Heart left ventricle (tissue), 13 donors: ENCODE data around the gene FUZ.

Experiments used
- CTCF ChIP-seq, 12 donors: fragments of 200-600 bp; sonication (generic) in 4 of 12; IDR thresholded peaks; one replicate each; pipeline versions ENCODE4 v1.5.0 to v1.8.0; 2018 to 2022; ENCODE audit warnings: antibody characterized with exemption in 12 of 12, mild to moderate bottlenecking in 5 of 12
- POLR2A ChIP-seq, 2 donors: fragments of 450-650 bp; IDR thresholded peaks; one replicate each; pipeline ENCODE4 v1.6.1; 2017; ENCODE audit warnings: antibody characterized with exemption in 2 of 2, mild to moderate bottlenecking in 2 of 2, moderate library complexity in 2 of 2
- donor health status: ischemic (EF 13 %, LVEDD 7.1; RV severe dilation, severe dysfunction).
- donor health status: DM: no; HTN: yes; CAD: no.
- donor health status: DM: no; HTN: no; CAD: no.
- donor health status: ischemic (EF 25% LVEDD 6.9; RV normal size, moderate dysfunction).
- donor health status: ischemic (EF 25% LVEDD 5.7; RV mildly dilated, moderate dysfunction).
- donor health status: ischemic (EF 35%, LVEDD 5.7; RV mildly dilated, moderate dysfunction).
- donor health status: nonischemic (EF 11% LVEDD 7.7; RV severe dilation, severe dysfunction).
- donor health status: DM: yes; HTN: yes; CAD: no.
- donor health status: PGD.
- donor health status: ischemic (EF 29% LVEDD 5.4; RV normal size, mild dysfunction).
- donor health status: nonischemic (EF 23%, LVEDD 6.1; RV moderate dilation, normal function).

- TF ChIP-seq CTCF (IDR thresholded peaks at IDR 0.05) (no peak), POLR2A (IDR thresholded peaks at IDR 0.05) (no peak)
Measured at GRCh38 chr19:49838885-49839588, 25.9 kb upstream of the FUZ start.
